ENCODE data around the gene SPTBN1.

GRCh38 chr2:54471221-54471711, 15.1 kb downstream of the SPTBN1 start:
- no peak for TF ChIP-seq CTCF (conservative IDR thresholded peaks at IDR 0.05; ENCODE audit: low read depth, low read length)
- TF ChIP-seq EZH2 (IDR thresholded peaks at IDR 0.05; ENCODE audit: borderline replicate concordance, low read depth, low read length, poor library complexity, severe bottlenecking), result no peak

Data from A673 (cell line).